B cell (primary cell): ENCODE data around the gene OTUD3.

ENCODE experiments used
- EZH2 ChIP-seq: IDR thresholded peaks from 2 replicates; pipeline ENCODE4 v1.6.1; 2012; ENCODE audit warnings: borderline replicate concordance, low read depth, mild to moderate bottlenecking, moderate library complexity, low read length; ENCODE audit not compliant: insufficient read depth, poor library complexity, severe bottlenecking
- TF ChIP-seq, protein P1 (sequence below): fragments of 200-600 bp; IDR thresholded peaks from one replicate; pipeline ENCODE4 v1.8.0; 2022; ENCODE audit warnings: antibody characterized with exemption, mild to moderate bottlenecking

- TF ChIP-seq, protein P1, sequence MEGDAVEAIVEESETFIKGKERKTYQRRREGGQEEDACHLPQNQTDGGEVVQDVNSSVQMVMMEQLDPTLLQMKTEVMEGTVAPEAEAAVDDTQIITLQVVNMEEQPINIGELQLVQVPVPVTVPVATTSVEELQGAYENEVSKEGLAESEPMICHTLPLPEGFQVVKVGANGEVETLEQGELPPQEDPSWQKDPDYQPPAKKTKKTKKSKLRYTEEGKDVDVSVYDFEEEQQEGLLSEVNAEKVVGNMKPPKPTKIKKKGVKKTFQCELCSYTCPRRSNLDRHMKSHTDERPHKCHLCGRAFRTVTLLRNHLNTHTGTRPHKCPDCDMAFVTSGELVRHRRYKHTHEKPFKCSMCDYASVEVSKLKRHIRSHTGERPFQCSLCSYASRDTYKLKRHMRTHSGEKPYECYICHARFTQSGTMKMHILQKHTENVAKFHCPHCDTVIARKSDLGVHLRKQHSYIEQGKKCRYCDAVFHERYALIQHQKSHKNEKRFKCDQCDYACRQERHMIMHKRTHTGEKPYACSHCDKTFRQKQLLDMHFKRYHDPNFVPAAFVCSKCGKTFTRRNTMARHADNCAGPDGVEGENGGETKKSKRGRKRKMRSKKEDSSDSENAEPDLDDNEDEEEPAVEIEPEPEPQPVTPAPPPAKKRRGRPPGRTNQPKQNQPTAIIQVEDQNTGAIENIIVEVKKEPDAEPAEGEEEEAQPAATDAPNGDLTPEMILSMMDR: no peak
- no peak for TF ChIP-seq EZH2
Measured at GRCh38 chr1:19861842-19862530, 20.2 kb upstream of the OTUD3 start.
